ENCODE measurements around the gene SPRR2G.
"Not testable (repeated sequence)": the region's sequence is repeated elsewhere in the genome, so short reads cannot be mapped to it uniquely, and the experiment has no call there.

Gene SPRR2G

GRCh38 chr1:153113416-153113815 lies 37.3 kb downstream of the SPRR2G start, which contains the start of gene SPRR2F:
SPRR2F (minus strand) TSS chr1:153113516; CDS start chr1:153112733, 783 bp downstream.
- no peak within 1 kb of the TSS for H3K9ac ChIP-seq (ENCODE audit: low read depth, low read length)
- no peak within 1 kb of the TSS for H3K4me3 ChIP-seq (ENCODE audit: low read length)
- no peaks in the 10 kb centered on the region for H3K27me3 ChIP-seq (ENCODE audit: insufficient read depth, low read length)
- no peaks in the 10 kb centered on the region for H3K36me3 ChIP-seq (ENCODE audit: insufficient read depth, low read depth, low read length)
- H3K4me1 ChIP-seq (ENCODE audit: insufficient read depth, low read length), result no peaks in the 10 kb centered on the region; the same call in 1 of the 2 replicates
- no peaks in the 10 kb centered on the region for H3K9me3 ChIP-seq (ENCODE audit: insufficient read depth, low read depth, low read length)
- H3K27ac ChIP-seq (ENCODE audit: low read length), result no peak within 1 kb of the TSS

- H3K27me3 ChIP-seq (ENCODE audit: insufficient read depth, low read length); H3K4me1 ChIP-seq (ENCODE audit: insufficient read depth, low read length); H3K27ac ChIP-seq (ENCODE audit: low read length); H3K9ac ChIP-seq (ENCODE audit: low read depth, low read length); H3K36me3 ChIP-seq (ENCODE audit: insufficient read depth, low read depth, low read length); H3K4me3 ChIP-seq (ENCODE audit: low read length); H3K9me3 ChIP-seq (ENCODE audit: insufficient read depth, low read depth, low read length): not testable (repeated sequence)
These were observed 38.2 kb downstream of the SPRR2G start for GRCh38 chr1:153112454-153112853.

GRCh38 chr1:153100245-153100644 lies 50.4 kb downstream of the SPRR2G start:
- Histone ChIP-seq H3K36me3 (ENCODE audit: insufficient read depth, low read depth, low read length) (no peaks in the 10 kb centered on the region), H3K27me3 (ENCODE audit: insufficient read depth, low read length) (no peaks in the 10 kb centered on the region), H3K27ac (ENCODE audit: low read length) (no peak overlapping the region), H3K4me1 (ENCODE audit: insufficient read depth, low read length) (no peaks in the 10 kb centered on the region), H3K4me3 (ENCODE audit: low read length) (no peak overlapping the region), H3K9me3 (ENCODE audit: insufficient read depth, low read depth, low read length) (no peaks in the 10 kb centered on the region), H3K9ac (ENCODE audit: low read depth, low read length) (no peak overlapping the region)

Data from iPS-20b (cell line).